KOPT-K1 (cell line): Measurements from ENCODE around the gene SAMM50.
"Not testable (repeated sequence)": the region's sequence is repeated elsewhere in the genome, so short reads cannot be mapped to it uniquely, and the experiment has no call there.

Experiments used
- H3K27ac ChIP-seq: fragments of 200-600 bp; sonication (generic); 2 replicates; pipeline ENCODE4 v1.5.1; 2016; ENCODE audit warnings: antibody characterized with exemption, mild to moderate bottlenecking, low read depth, low read length; ENCODE audit not compliant: poor library complexity, severe bottlenecking
- H3K36me3 ChIP-seq: fragments of 200-600 bp; sonication (generic); 2 replicates; pipeline ENCODE4 v1.5.1; 2017; ENCODE audit warnings: antibody characterized with exemption, mild to moderate bottlenecking, low read length, moderate library complexity; ENCODE audit not compliant: insufficient read depth
- H3K9me3 ChIP-seq: fragments of 200-600 bp; sonication (generic); 2 replicates; pipeline ENCODE4 v1.5.1; 2017; ENCODE audit warnings: antibody characterized with exemption, low read length, mild to moderate bottlenecking; ENCODE audit not compliant: insufficient read depth, poor library complexity, severe bottlenecking

Gene SAMM50

GRCh38 chr22:43999378-43999777 is 44.1 kb downstream of the SAMM50 start:
- no peak overlapping the region for H3K27ac ChIP-seq
- H3K36me3 ChIP-seq, result peaks cover 58% of the 10 kb centered on the region
- H3K9me3 ChIP-seq, result no peaks in the 10 kb centered on the region

GRCh38 chr22:44000123-44000522 is 44.9 kb downstream of the SAMM50 start:
- Histone ChIP-seq H3K27ac (no peak overlapping the region), H3K36me3 (peaks cover 51% of the 10 kb centered on the region), H3K9me3 (no peaks in the 10 kb centered on the region)

- Histone ChIP-seq H3K27ac (no peak overlapping the region), H3K36me3 (peaks cover 37% of the 10 kb centered on the region), H3K9me3 (peaks cover 4% of the 10 kb centered on the region)
Observed at GRCh38 chr22:44001521-44001920, 46.3 kb downstream of the SAMM50 start.

- peaks cover 4% of the 10 kb centered on the region for H3K9me3 ChIP-seq
- peaks cover 29% of the 10 kb centered on the region for H3K36me3 ChIP-seq
- no peak overlapping the region for H3K27ac ChIP-seq
Observed at GRCh38 chr22:44002324-44002723, 47.1 kb downstream of the SAMM50 start.

- Histone ChIP-seq H3K27ac (no peak overlapping the region), H3K9me3 (peaks cover 4% of the 10 kb centered on the region), H3K36me3 (peaks cover 22% of the 10 kb centered on the region)
Observed at GRCh38 chr22:44002997-44003396, 47.8 kb downstream of the SAMM50 start.

GRCh38 chr22:44003405-44004103 is 48.3 kb downstream of the SAMM50 start:
- peaks cover 16% of the 10 kb centered on the region for H3K36me3 ChIP-seq
- H3K27ac ChIP-seq, result no peak overlapping the region
- peaks cover 4% of the 10 kb centered on the region for H3K9me3 ChIP-seq

DNA sequence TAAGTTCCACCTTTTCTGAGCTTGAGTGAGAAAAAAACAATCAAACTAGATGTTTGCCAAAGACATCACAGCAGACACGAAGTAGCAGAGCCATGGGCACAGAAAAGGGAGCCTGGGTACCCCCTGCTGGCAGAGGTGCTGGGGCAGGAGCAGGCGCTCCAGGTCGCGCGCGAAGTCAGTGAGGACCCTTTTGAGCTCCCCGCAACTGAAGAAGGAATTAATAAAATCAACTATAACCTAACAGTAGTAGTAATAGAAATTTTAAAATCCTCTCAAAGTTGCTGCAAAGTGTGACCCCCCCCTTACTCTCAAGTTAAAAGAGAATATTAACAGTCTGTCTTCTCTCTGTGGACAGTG is 48.8 kb downstream of the SAMM50 start:
- Histone ChIP-seq H3K27ac (no peak overlapping the region), H3K36me3 (peaks cover 11% of the 10 kb centered on the region), H3K9me3 (peaks cover 4% of the 10 kb centered on the region)

GRCh38 chr22:44005524-44005923 is 50.3 kb downstream of the SAMM50 start:
- no peak overlapping the region for H3K27ac ChIP-seq
- H3K36me3 ChIP-seq, result no peaks in the 10 kb centered on the region
- H3K9me3 ChIP-seq, result peaks cover 4% of the 10 kb centered on the region

DNA sequence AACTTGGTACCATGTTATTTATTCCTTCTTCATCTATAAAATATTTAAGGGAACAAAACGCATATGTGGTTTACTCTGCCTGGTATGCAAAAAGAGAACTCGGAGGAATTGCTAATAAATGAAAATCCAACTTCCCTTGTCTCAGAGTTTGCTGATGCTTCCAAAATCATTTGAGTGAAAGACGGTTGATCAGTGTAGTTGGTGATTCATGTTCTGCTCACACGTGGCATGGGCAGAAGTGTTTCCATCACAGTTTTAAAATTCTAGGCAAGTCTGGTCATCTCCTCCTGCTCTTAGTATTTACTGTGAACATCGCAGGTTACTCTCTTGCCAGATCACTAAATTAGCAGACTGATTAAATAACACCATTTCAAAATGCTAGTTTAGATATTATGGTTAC is 56.9 kb downstream of the SAMM50 start:
- H3K27ac ChIP-seq, result no peak overlapping the region
- H3K36me3 ChIP-seq, result no peaks in the 10 kb centered on the region
- no peaks in the 10 kb centered on the region for H3K9me3 ChIP-seq

GRCh38 chr22:44012591-44012990 is 57.3 kb downstream of the SAMM50 start:
- Histone ChIP-seq H3K9me3 (no peaks in the 10 kb centered on the region), H3K27ac (no peak overlapping the region)

GRCh38 chr22:44014241-44014640 is 59.0 kb downstream of the SAMM50 start:
- no peak overlapping the region for H3K27ac ChIP-seq
- H3K36me3 ChIP-seq, result no peaks in the 10 kb centered on the region
- H3K9me3 ChIP-seq, result no peaks in the 10 kb centered on the region

More at GRCh38 chr22:44012591-44012990, 57.3 kb downstream of the SAMM50 start:
- no peaks in the 10 kb centered on the region for H3K36me3 ChIP-seq

- H3K27ac ChIP-seq, H3K36me3 ChIP-seq, H3K9me3 ChIP-seq: not testable (repeated sequence)
Observed at GRCh38 chr22:44016586-44016985, 61.3 kb downstream of the SAMM50 start.

GRCh38 chr22:44018594-44018993 is 63.4 kb downstream of the SAMM50 start:
- Histone ChIP-seq H3K9me3 (no peaks in the 10 kb centered on the region), H3K36me3 (no peaks in the 10 kb centered on the region), H3K27ac (no peak overlapping the region)

GRCh38 chr22:44019416-44019815 is 64.2 kb downstream of the SAMM50 start:
- no peak overlapping the region for H3K27ac ChIP-seq
- no peaks in the 10 kb centered on the region for H3K36me3 ChIP-seq
- no peaks in the 10 kb centered on the region for H3K9me3 ChIP-seq

DNA sequence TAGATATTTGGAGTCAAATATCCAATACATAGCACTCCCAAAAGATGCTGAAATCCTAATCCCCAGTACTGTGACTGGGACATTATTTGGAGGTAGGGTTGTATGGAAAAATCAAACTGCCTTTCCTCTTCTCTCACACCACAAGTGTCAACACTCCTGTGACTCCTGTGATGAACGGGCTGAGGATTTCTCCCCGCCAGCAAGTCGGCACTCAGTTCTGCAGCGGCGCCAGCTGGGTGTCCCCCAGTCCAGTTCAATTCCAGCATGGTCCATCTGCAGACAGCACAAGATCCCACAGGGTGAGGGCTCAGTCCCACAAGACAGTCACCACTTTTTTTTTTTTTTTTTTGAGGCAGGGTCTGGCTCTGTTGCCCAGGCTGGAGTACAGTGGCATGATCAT is 64.6 kb downstream of the SAMM50 start:
- Histone ChIP-seq H3K36me3 (no peaks in the 10 kb centered on the region), H3K9me3 (no peaks in the 10 kb centered on the region), H3K27ac (no peak overlapping the region)

DNA sequence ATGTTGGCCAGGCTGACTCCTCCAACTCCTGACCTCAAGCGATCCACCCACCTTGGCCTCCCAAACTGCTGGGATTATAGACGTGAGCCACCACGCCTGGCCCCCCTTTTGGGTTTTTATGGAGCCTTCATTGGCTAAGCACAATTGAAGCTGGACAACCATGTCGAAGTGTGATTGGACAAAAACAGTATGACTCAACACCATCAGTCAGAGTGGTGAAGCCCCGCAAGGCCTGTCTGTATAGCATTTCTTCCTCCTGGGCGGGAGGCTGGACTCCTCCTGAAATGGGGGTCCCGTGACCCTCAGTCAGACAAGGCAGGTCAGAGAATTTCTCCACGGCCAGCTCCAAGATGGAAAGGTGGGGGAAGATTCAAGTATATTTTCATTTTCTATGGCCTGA is 65.7 kb downstream of the SAMM50 start:
- no peaks in the 10 kb centered on the region for H3K9me3 ChIP-seq
- no peaks in the 10 kb centered on the region for H3K36me3 ChIP-seq
- no peak overlapping the region for H3K27ac ChIP-seq
